H9 (cell line): ENCODE results near the gene ARNT2. TPM values are rescaled to one million over a fixed set of nuclear protein-coding genes. Genes with fewer than 3 reads are reported as not detected.

Experiments
- DNase-seq: peaks from one replicate; pipeline ENCODE4 v3.0.0-alpha.2; 2017
- H2AFZ ChIP-seq: one replicate; pipeline ENCODE4 v1.6.1; 2013; ENCODE audit warnings: mild to moderate bottlenecking, low read length, control low read depth, moderate library complexity
- H2AK5ac ChIP-seq: 2 replicates; pipeline ENCODE4 v1.6.1; 2013; ENCODE audit warnings: low read length, control low read depth, mixed read lengths; ENCODE audit not compliant: insufficient read length
- H2BK120ac ChIP-seq: one replicate; pipeline ENCODE4 v1.6.1; 2013; ENCODE audit warnings: low read depth, mild to moderate bottlenecking, low read length, control low read depth, inconsistent platforms; ENCODE audit not compliant: poor library complexity, severe bottlenecking
- H2BK12ac ChIP-seq: 2 replicates; pipeline ENCODE4 v1.6.1; 2013; ENCODE audit warnings: low read length, control low read depth, mixed read lengths, low read depth; ENCODE audit not compliant: insufficient read length
- H2BK15ac ChIP-seq: 2 replicates; pipeline ENCODE4 v1.6.1; 2013; ENCODE audit warnings: low read depth, low read length, control low read depth
- H2BK20ac ChIP-seq: one replicate; pipeline ENCODE4 v1.6.1; 2013; ENCODE audit warnings: low read depth, mild to moderate bottlenecking, low read length, control low read depth, inconsistent platforms; ENCODE audit not compliant: poor library complexity, severe bottlenecking
- H2BK5ac ChIP-seq: 2 replicates; pipeline ENCODE4 v1.6.1; 2013; ENCODE audit warnings: low read length, control low read depth, mixed read lengths; ENCODE audit not compliant: insufficient read length
- H3K14ac ChIP-seq: 2 replicates; pipeline ENCODE4 v1.6.1; 2013; ENCODE audit warnings: low read length, control low read depth; ENCODE audit not compliant: insufficient read depth
- H3K18ac ChIP-seq: 2 replicates; pipeline ENCODE4 v1.6.1; 2013; ENCODE audit warnings: low read depth, mild to moderate bottlenecking, mixed read lengths, low read length, control low read depth; ENCODE audit not compliant: insufficient read length
- H3K23ac ChIP-seq: 2 replicates; pipeline ENCODE4 v1.6.1; 2013; ENCODE audit warnings: low read length, control low read depth, mixed read lengths, low read depth; ENCODE audit not compliant: insufficient read length
- H3K23me2 ChIP-seq: 2 replicates; pipeline ENCODE4 v1.6.1; 2013; ENCODE audit warnings: low read depth, mild to moderate bottlenecking, mixed read lengths, low read length, control low read depth; ENCODE audit not compliant: insufficient read length, poor library complexity, severe bottlenecking
- H3K27ac ChIP-seq: 2 replicates; pipeline ENCODE4 v1.5.1; 2013; ENCODE audit warnings: low read length, control low read depth, mixed read lengths, low read depth; ENCODE audit not compliant: insufficient read length
- H3K27me3 ChIP-seq: 2 replicates; pipeline ENCODE4 v1.6.1; 2013; ENCODE audit warnings: low read length, control low read depth, inconsistent platforms; ENCODE audit not compliant: insufficient read depth
- H3K4ac ChIP-seq: 2 replicates; pipeline ENCODE4 v1.6.1; 2013; ENCODE audit warnings: low read depth, mild to moderate bottlenecking, control low read depth, inconsistent platforms, low read length, moderate library complexity
- H3K4me1 ChIP-seq: 2 replicates; pipeline ENCODE4 v1.6.1; 2013; ENCODE audit warnings: low read length, control low read depth, inconsistent platforms; ENCODE audit not compliant: insufficient read depth
- H3K4me2 ChIP-seq: 2 replicates; pipeline ENCODE4 v1.6.1; 2013; ENCODE audit warnings: low read length, control low read depth, mixed read lengths; ENCODE audit not compliant: insufficient read length, insufficient read depth
- H3K56ac ChIP-seq: 2 replicates; pipeline ENCODE4 v1.6.1; 2013; ENCODE audit warnings: low read depth, mild to moderate bottlenecking, mixed read lengths, low read length, control low read depth; ENCODE audit not compliant: insufficient read length
- H3K79me1 ChIP-seq: 2 replicates; pipeline ENCODE4 v1.6.1; 2013; ENCODE audit warnings: low read depth, mild to moderate bottlenecking, moderate library complexity, low read length, control low read depth, inconsistent platforms; ENCODE audit not compliant: insufficient read depth, poor library complexity, severe bottlenecking
- H3K79me2 ChIP-seq: 2 replicates; pipeline ENCODE4 v1.6.1; 2013; ENCODE audit warnings: low read length, control low read depth, inconsistent platforms; ENCODE audit not compliant: insufficient read depth
- H3K9ac ChIP-seq: 2 replicates; pipeline ENCODE4 v1.6.1; 2013; ENCODE audit warnings: low read length, control low read depth, mixed read lengths; ENCODE audit not compliant: insufficient read length; ENCODE audit errors: extremely low read depth
- H3K9me3 ChIP-seq: one replicate; pipeline ENCODE4 v1.6.1; 2013; ENCODE audit warnings: low read depth, low read length, inconsistent platforms; ENCODE audit not compliant: control insufficient read depth
- H3T11ph ChIP-seq: one replicate; pipeline ENCODE4 v1.6.1; 2013; ENCODE audit warnings: mild to moderate bottlenecking, low read length, control low read depth, inconsistent platforms
- H4K20me1 ChIP-seq: one replicate; pipeline ENCODE4 v1.6.1; 2013; ENCODE audit not compliant: control insufficient read depth, insufficient read length, insufficient read depth
- H4K5ac ChIP-seq: 2 replicates; pipeline ENCODE4 v1.6.1; 2013; ENCODE audit warnings: low read depth, mild to moderate bottlenecking, mixed read lengths, low read length, control low read depth; ENCODE audit not compliant: insufficient read length
- H4K8ac ChIP-seq: replicated peaks from 2 replicates; pipeline ENCODE4 v1.6.1; 2013; ENCODE audit warnings: low read length, control low read depth, mixed read lengths, low read depth; ENCODE audit not compliant: insufficient read length
- H4K91ac ChIP-seq: 2 replicates; pipeline ENCODE4 v1.6.1; 2013; ENCODE audit warnings: low read depth, mild to moderate bottlenecking, moderate library complexity, mixed read lengths, low read length, control low read depth; ENCODE audit not compliant: insufficient read length
- H3K27ac Mint-ChIP-seq, 3 experiments: 2 replicates in 2 of 3; 3 replicates in 1 of 3; pipeline ENCODE4 v1.8.0; 2020 to 2021; ENCODE audit warnings: mixed read lengths in 3 of 3, mild to moderate bottlenecking in 1 of 3, moderate library complexity in 1 of 3
- H3K27me3 Mint-ChIP-seq: 2 replicates; pipeline ENCODE4 v1.8.0; 2021; ENCODE audit warnings: low read depth, mild to moderate bottlenecking, moderate library complexity, mixed read lengths
- H3K36me3 Mint-ChIP-seq, 3 experiments: 2 replicates in 2 of 3; 3 replicates in 1 of 3; pipeline ENCODE4 v1.8.0; 2020 to 2021; ENCODE audit warnings: low read depth in 3 of 3, mixed read lengths in 3 of 3; ENCODE audit not compliant: insufficient read depth in 1 of 3
- H3K4me1 Mint-ChIP-seq, 2 experiments: 2 replicates each; pipeline ENCODE4 v1.8.0; 2020; ENCODE audit warnings: mixed read lengths in 2 of 2
- H3K4me3 Mint-ChIP-seq, 2 experiments: 2 replicates in 1 of 2; 3 replicates in 1 of 2; pipeline ENCODE4 v1.8.0; 2020 to 2021; ENCODE audit warnings: mild to moderate bottlenecking in 2 of 2, mixed read lengths in 2 of 2, moderate library complexity in 1 of 2
- H3K9me3 Mint-ChIP-seq, 2 experiments: 2 replicates in 1 of 2; 3 replicates in 1 of 2; pipeline ENCODE4 v1.8.0; 2020; ENCODE audit warnings: mild to moderate bottlenecking in 2 of 2, mixed read lengths in 2 of 2, moderate library complexity in 1 of 2
- CTCF ChIP-seq: fragments of 200-600 bp; sonication (generic); conservative IDR thresholded peaks from 3 replicates; pipeline ENCODE4 v1.8.0; 2021; ENCODE audit warnings: antibody characterized with exemption, mild to moderate bottlenecking
- WGBS: extraction: QIAGEN DNeasy Blood & Tissue Kit; methylation state at CpG from one replicate; pipeline ENCODE4 v1.1.7; 2013; ENCODE audit warnings: missing lambda C conversion rate, low lambda C conversion rate, mixed read lengths; ENCODE audit not compliant: insufficient read length; ENCODE audit errors: extremely low coverage; 5-methylcytosine and 5-hydroxymethylcytosine counted together
- total RNA-seq: library from RNA; stranded (reverse); gene quantifications from 2 replicates; pipeline ENCODE4 v1.2.1, GENCODE V29; 2021

Gene ARNT2
- total RNA-seq, 1 experiment from 2014 or later = 10.5 TPM

GRCh38 chr15:80462836-80463512 lies 58.8 kb downstream of the ARNT2 start:
- Histone ChIP-seq H3K14ac (no peak overlapping the region), H2BK120ac (no peak overlapping the region), H2BK12ac (no peak overlapping the region), H3K4ac (no peak overlapping the region), H3K56ac (no peak overlapping the region), H3K79me1 (no peaks in the 10 kb centered on the region), H3K18ac (no peak overlapping the region), H2AFZ (no peak overlapping the region), H2BK15ac (no peak overlapping the region), H3T11ph (no peak overlapping the region), H4K91ac (no peak overlapping the region), H3K9ac (no peak overlapping the region), H2BK5ac (no peak overlapping the region), H3K4me2 (no peak overlapping the region), H3K9me3 (no peaks in the 10 kb centered on the region), H3K27me3 (no peaks in the 10 kb centered on the region), H3K79me2 (no peaks in the 10 kb centered on the region), H3K4me1 (no peaks in the 10 kb centered on the region; the same call in 1 of the 2 replicates), H4K8ac (no peak overlapping the region), H2AK5ac (no peak overlapping the region), H2BK20ac (no peak overlapping the region), H3K23ac (no peak overlapping the region), H3K27ac (no peak overlapping the region), H4K20me1 (no peaks in the 10 kb centered on the region), H3K23me2 (no peaks in the 10 kb centered on the region), H4K5ac (no peak overlapping the region)
- Mint-ChIP-seq H3K27me3 (peaks cover 4% of the 10 kb centered on the region), H3K36me3 (no peaks in the 10 kb centered on the region; a peak in 1 of 7 replicates), H3K27ac (no peak overlapping the region), H3K4me3 (no peak overlapping the region), H3K9me3 (no peaks in the 10 kb centered on the region), H3K4me1 (peaks cover 16 to 17% of the 10 kb centered on the region in 2 experiments)
- DNase-seq = no peak
- no peak for TF ChIP-seq CTCF
- WGBS = no CpG with 5 or more reads among the region's 8 CpGs
